ENCODE measurements around the gene ZSWIM8.

Gene ZSWIM8

DNA sequence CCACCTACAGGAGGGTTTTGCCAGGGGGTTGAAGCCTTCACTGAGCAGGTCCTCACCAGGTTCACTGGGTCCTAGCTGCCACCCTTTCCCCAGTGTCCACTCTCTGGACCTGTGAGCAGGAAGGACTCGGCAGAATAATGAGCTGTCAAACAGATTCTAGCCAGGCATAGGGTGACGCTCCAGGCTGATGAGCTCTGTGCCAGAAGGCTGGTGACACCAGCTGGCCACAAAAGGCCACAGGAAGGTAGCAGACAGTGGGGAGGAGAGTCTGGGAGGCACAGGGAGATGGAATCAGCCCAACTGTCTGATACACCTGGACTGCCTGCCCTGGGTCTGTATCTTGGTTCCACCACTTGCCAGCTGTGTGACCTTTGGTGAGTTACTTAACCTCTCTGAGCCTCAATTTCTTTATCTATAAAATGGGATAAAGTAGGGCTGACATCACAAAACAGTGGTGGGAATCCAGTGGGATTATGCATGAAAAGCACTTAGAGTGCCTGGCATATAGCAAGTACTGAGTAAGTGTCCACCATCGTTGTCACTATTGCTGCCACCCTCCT is 52.7 kb downstream of the ZSWIM8 start:
- DNase-seq (ENCODE audit: extremely low spot score): no peak
- ChIA-PET CTCF (interaction anchor here (0.9 to 9.0 kb wide), 5 partner anchors 10 to 102 kb away, joined by 3 to 47 read pairs (median 8); no protein-coding TSS in a partner anchor), POLR2A (no interaction called here)
- TF ChIP-seq, protein P1, sequence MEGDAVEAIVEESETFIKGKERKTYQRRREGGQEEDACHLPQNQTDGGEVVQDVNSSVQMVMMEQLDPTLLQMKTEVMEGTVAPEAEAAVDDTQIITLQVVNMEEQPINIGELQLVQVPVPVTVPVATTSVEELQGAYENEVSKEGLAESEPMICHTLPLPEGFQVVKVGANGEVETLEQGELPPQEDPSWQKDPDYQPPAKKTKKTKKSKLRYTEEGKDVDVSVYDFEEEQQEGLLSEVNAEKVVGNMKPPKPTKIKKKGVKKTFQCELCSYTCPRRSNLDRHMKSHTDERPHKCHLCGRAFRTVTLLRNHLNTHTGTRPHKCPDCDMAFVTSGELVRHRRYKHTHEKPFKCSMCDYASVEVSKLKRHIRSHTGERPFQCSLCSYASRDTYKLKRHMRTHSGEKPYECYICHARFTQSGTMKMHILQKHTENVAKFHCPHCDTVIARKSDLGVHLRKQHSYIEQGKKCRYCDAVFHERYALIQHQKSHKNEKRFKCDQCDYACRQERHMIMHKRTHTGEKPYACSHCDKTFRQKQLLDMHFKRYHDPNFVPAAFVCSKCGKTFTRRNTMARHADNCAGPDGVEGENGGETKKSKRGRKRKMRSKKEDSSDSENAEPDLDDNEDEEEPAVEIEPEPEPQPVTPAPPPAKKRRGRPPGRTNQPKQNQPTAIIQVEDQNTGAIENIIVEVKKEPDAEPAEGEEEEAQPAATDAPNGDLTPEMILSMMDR (IDR thresholded peaks at IDR 0.05; ENCODE audit: control extremely low read depth, extremely low read depth, low read depth, missing control alignments): no peak

DNA sequence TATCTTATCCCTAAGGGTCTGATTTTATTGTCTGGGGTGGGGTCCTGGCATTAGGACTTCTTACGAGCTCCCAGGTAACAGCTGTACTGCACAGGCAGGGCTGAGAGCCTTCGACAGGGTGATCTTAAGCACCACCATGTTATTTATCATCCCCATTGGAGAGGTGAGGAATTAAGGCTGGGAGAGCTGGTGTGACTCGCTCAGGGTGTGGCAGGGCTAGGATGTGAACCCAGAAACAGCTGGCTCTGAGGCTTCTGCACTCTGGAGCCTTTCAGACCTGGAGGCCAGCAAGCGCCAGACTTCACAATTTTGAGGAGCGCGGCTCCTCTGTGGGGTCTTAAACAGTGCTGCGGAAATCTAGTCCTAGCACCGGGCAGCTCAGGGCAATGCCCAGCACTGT is 53.4 kb downstream of the ZSWIM8 start:
- DNase-seq (ENCODE audit: extremely low spot score): no peak
- TF ChIP-seq, protein P1 (IDR thresholded peaks at IDR 0.05; ENCODE audit: control extremely low read depth, extremely low read depth, low read depth, missing control alignments): no peak
- CTCF ChIA-PET: interaction anchor here (1.4 to 9.0 kb wide), 5 partner anchors 10 to 102 kb away, joined by 4 to 47 read pairs (median 21); no protein-coding TSS in a partner anchor
- POLR2A ChIA-PET: no interaction called here

DNA sequence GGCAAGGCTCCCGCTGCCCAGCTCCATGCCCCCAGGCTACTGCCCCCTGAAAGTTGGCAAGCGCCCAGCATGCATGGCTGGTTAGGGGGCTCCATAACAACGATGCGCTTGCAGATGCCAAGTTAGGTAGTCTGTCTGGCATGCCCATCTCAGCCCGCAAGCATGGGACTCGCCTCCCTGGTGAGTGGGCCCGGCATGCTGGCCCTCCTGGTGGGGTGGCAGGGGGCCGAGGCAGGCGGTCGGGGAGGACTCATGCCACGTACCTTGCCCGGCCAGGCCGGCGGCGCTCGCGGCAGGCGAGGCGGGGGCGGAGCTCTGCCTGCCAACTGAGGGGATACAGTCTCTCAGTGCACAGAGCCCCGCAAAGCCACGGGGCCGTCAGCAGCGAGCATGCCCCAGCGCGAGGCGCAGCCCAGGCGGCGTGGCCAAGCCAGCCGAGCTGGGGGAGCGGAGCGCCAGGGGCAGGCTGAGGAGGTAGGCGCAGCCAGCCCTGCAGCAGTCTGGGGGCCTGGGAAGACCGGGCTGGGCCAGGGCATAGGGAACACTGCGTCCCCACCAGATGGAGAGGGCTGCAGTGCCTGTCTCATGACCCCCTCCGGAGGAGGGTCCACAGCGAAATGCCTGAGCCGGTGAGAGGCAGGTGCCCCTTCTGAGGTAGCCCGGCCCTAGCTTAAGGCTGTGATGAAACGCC is 54.0 kb downstream of the ZSWIM8 start:
- TF ChIP-seq, protein P1 (IDR thresholded peaks at IDR 0.05; ENCODE audit: control extremely low read depth, extremely low read depth, low read depth, missing control alignments): no peak
- POLR2A ChIA-PET: no interaction called here
- CTCF ChIA-PET: interaction anchor here (2.2 to 9.0 kb wide), 4 partner anchors 10 to 101 kb away, joined by 8 to 47 read pairs (median 25); no protein-coding TSS in a partner anchor
- no peak for DNase-seq (ENCODE audit: extremely low spot score)

DNA sequence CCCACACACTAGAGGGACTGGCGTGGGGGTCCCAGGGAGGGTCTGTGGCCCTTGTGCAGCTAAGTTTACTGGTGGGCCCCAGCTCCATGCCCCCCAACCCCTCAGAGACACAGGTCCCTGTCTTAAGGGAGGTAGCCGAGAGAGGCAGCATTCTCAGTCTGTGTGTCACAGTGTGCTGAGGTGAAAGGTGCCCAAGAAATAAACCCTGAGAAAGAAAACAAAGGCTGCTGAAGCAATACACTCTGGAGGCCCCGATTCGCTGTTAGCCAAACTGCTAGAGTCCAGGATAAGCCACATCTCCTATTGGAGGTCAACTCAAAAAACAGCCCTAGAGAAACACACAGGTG is 54.6 kb downstream of the ZSWIM8 start:
- CTCF ChIA-PET: interaction anchor here (1.0 to 9.0 kb wide), 5 partner anchors 9 to 101 kb away, joined by 4 to 47 read pairs (median 21); no protein-coding TSS in a partner anchor
- TF ChIP-seq, protein P1 (IDR thresholded peaks at IDR 0.05; ENCODE audit: control extremely low read depth, extremely low read depth, low read depth, missing control alignments): no peak
- POLR2A ChIA-PET: no interaction called here
- no peak for DNase-seq (ENCODE audit: extremely low spot score)

DNA sequence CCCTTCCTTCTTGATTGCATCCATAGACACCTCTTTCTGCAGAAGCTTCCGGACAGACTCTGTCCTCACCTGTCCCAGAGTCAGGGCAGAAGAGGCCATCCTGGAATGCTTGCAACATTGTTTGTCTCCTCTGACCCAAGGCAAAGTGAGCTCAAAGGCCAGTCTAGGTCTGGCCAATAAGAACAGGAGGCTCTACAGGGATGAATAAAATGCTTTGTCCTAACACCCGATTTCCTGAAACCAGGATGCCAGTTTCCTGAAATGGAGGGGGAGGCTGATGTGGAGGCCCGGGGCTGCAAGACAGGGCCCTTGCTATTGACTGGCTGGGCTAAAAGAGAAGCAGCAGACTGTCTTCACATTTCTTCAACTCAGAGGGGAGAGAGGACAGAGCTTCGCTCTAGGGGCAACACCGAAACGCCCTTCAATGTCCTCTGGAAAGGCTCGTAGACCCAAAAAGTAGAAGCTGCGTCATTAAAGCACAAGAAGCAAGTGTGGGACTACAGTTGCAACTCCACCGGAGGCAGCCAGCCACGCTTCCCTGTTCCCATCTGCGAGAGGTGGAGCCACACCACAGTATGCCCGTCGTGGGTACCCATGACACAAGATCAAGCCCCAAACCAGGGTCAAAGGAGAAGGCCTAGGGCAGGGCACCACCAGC is 55.1 kb downstream of the ZSWIM8 start:
- TF ChIP-seq, protein P1 (IDR thresholded peaks at IDR 0.05; ENCODE audit: control extremely low read depth, extremely low read depth, low read depth, missing control alignments): no peak
- POLR2A ChIA-PET: interaction anchor here (0.6 kb wide), 1 partner anchor 261 kb away, joined by 9 read pairs; no protein-coding TSS in a partner anchor
- DNase-seq (ENCODE audit: extremely low spot score): no peak
- CTCF ChIA-PET: interaction anchor here (1.0 to 9.0 kb wide), 5 partner anchors 9 to 100 kb away, joined by 4 to 47 read pairs (median 21); no protein-coding TSS in a partner anchor

DNA sequence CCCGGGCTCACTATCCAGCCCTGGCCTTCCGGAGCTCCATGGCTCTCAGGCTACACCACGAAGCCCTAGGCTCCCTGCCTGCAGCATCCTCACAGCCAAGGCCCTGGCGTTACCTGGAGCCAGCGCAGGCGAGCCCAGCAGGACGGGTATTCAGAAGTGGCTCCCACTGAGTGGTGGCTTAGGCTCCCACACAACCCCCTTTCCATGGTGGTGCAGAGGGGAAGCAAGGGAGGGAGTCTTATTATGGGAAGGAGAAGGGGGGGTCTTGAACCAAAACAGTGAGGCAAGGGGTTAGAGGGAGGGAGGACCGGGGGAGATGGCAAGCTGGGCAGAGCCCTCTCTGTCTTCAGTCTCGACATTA is 55.6 kb downstream of the ZSWIM8 start:
- ChIA-PET CTCF (interaction anchor here (1.0 to 9.0 kb wide), 5 partner anchors 8 to 100 kb away, joined by 4 to 47 read pairs (median 21); no protein-coding TSS in a partner anchor), POLR2A (interaction anchor here (0.6 kb wide), 1 partner anchor 261 kb away, joined by 9 read pairs; no protein-coding TSS in a partner anchor)
- TF ChIP-seq, protein P1 (IDR thresholded peaks at IDR 0.05; ENCODE audit: control extremely low read depth, extremely low read depth, low read depth, missing control alignments): no peak
- DNase-seq (ENCODE audit: extremely low spot score): no peak

Measured in GM10248 (cell line).